CD4-positive, alpha-beta T cell treated with Interleukin-4 for 4 hours (primary cell): ENCODE data around the gene CFAP90.

Source experiments
- DNase-seq: peaks from one replicate; pipeline ENCODE4 v3.0.0-alpha.2; 2020

CFAP90 gene

DNA sequence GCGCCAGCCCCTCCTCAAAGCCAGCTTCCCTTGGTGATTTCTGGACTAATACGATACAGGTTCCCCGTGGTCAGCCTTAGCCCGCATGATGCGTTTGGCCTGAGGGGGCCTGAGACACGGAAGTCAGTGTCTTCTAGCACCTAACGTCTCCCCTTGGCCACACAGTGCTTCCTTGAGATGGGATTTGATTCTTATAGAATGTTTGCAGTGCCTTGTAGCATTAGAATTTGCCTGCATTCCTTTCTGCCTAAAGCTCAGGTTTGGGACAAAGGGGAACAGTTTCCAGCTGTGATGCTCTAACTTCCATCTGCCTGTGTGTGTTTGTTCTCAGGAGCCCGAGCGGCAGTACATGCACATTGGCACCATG lies 34.4 kb downstream of the CFAP90 start:
- DNase-seq = no peak

DNA sequence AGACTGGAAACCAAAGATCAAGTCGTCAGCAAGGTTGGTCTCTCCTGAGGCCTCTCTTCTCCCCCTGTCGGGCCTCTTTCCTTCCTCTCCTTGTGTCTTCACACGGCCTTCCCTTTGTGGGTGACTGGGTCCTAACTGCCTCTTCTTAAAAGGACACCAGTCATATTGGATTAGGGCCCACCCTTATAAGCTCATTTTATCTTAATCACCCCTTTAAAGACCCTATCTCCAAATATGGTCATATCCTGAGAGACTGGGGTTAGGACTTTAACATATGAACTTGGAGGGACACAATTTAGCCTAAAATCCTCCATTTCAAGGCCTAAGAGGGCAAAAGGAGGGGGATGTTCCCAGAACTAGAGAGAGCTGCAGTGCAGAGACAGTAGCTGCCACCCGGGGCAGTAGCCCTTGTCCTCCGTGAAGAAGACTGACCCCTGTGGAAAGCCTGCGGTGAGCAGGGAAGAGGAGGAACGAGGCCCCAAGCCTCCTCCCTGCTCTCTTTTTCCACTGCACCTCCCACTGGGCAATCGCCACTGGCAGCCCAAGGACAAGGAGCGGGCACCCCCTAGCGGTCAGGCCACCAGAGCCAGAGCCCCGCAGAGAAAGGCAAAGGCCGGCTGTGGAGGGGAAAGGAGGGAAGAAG lies 34.9 kb downstream of the CFAP90 start:
- peak; percentile 37 for DNase-seq

DNA sequence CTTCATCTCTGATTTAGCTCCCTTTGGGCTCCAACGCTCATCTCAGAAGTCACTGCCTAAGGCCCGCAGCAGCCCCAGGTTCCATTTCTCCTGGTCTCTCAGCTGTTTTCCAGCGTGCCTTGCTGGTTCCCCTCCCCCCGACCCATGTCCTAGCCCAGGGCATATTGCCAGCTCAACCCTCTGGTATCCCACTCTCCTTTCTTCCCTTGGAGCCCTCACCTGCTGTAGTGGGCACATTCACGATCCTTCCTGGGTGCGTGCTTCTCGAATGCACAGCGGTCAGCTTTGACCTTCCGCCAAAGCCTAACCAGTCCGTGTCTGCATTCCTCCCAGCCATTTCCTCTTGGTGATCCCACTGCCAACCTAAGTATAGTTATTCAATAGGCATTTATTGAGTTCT lies 36.1 kb downstream of the CFAP90 start:
- no peak for DNase-seq

DNA sequence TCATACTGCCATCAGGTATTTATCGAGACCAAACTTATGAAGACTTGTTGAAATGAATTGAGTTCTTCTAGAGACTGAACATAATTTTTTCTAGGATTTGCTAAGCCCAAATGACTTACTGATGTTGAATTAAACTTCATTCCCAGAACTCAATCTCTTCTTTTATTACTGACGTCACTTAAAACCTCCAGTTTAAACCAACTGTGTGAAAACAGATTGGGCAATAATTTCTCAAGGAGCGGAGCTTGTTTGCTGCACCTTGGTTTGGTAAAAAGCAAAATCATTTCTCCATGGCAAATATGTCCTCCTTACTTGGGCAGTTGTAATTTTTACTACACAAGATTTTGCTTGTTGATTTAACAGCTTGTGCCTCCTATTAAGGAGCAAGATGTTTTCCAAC lies 37.4 kb downstream of the CFAP90 start:
- DNase-seq = no peak

DNA sequence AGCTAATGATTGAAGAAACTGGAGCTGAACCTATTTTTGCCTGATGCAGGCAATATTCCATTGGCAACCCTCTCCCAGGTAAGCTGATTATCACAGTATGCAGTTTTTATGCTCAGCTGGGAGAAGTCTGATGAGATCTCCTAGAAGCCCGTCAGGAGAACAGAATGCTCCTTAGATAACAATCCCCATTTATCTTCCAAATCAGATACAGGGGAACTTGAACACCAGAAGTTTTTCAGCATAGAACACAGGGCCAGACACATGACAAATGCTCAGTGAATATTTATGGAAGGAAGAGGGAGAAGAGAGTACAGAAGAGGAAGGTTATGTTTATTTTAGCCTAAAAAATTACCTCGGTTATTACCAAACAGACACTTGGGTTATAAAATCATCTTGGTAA lies 37.9 kb downstream of the CFAP90 start:
- no peak for DNase-seq

DNA sequence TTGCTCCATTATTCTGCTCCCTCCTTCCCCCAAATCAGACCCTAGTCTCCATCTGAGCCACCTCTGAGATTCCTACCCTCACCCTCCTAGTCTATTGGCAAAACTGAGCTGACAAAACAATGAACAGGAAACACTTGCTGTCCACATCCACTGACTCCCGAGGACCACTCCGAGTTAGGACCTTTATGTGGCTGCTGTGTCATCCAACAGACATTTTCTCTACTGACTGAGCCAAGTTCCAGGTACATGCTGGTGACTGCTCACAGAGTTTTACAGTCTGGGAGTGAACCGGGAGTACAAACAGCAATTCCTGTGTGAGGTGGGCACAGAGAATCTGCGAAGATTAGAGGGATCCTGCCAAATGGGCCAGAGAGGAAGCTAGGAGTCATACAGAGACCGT lies 39.2 kb downstream of the CFAP90 start:
- no peak for DNase-seq

DNA sequence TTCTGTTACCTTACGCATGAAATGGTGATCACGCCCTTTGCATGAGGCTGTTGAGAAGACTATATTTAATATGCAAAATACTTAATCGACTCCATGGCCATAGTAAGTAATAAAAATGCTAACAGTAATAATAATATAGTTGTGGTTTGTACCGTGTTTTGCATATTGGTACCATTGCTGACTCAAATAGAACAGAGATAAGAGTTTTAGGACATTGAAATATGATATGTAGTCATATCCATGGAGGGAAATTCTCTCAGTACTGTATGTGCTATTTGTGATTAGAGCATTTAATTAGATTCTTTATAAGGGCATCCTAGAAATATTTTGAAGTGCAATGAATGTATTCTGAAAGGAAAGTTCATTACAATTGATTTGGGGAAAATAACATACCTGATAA lies 41.9 kb downstream of the CFAP90 start:
- DNase-seq = no peak

DNA sequence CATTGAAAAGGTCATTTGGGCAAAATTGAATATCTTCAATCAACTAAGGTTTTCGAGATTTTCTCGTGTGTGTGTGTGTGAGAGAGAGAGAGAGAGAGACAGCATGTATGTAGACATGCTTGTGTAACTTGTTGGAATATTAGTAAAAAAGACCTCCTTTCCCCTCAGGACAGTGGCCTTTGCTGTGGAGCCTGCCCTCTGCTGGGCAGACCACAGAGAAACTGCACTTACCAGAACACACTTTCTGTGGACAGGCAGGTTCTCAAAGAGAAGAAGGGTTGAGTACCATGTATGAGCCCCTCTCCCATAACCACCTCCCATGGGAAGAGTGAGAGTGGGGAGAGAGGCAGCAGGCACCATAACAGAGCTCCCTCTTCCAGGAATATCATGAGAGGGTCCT lies 45.6 kb downstream of the CFAP90 start:
- DNase-seq = no peak

DNA sequence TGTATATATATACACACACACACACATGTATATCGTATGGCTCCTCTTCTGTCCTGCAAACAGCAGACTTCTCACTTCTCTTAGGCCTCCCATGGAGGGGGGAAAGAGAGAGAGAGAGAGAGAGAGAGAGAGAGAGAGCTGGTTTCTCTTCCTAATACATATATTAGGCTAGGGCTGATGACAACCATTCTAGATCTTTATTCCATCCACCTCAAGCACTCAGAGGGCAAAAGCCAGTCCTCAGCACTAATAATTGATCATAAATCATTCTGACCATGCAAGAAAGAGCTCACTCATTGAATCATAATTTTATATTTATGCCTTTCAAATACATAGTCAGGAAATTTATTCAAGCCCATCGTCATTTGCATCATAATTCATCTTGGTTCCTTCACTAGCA lies 47.0 kb downstream of the CFAP90 start:
- DNase-seq = no peak

DNA sequence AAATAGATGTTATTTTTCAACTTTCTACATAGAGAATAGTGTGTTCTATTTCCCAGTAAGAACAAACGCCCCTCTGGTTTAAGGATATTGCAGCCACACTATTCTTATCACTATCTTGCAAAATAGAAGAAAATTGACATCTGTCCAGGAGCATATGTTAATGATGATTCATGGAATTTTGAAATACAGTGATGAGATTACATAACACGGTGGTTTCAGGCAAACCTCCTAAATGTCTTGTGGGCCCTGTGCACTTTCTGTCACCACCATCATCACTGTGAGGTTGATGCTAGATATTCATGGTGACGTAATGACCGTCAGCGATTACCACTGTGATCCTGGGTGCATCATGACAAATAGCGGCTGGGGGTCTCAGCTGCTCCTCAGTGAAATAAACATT lies 48.1 kb downstream of the CFAP90 start:
- DNase-seq = no peak

DNA sequence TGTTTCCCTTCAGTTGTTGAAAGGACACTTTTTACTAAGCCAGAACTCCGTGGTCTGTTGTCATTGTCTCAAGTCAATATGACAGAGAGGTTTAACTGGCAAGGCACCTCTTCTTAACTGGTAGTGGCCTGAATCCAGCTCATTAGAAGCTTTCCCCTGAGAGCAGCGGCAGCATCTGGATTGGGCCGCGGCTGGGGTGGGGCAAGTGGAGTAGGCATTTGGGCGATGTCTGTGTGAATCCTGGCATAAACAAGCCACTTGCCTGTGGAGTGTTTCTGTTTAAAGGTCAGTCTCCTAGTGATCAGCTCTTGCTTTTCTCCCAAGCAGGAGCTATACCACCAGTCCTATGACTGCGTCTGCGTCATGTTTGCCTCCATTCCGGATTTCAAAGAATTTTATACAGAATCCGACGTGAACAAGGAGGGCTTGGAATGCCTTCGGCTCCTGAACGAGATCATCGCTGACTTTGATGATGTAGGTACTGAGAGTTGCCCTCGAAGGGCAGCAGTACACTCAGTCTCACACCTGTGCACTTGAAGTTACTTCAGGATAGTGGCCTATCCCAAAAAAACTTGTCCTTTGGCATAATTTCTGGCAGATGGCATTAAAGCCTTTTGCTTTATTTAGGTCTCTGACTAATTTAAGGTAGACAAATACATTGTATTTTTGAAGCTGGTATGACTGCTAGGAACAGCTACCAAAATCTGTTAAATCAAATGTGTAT lies 48.9 kb downstream of the CFAP90 start:
- DNase-seq = no peak

DNA sequence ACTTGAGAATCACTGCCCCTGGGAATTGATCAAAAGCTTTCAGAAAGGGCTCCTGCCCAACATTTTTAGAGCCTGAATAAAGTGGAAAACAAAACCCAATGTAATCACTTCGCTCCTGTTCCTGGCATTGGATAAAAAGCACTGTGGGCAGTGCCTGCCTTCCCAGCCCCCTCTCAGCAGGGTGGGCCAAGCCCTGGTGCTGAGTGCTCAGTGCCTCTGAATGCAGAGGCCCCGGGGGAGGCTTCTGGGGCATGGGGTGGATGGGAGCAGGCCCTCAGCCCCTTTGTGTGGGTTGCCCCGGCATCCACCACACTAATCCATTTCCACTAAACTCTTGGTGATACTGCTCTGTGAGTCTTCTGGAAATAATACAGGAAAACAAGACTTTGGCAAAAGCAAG lies 55.6 kb downstream of the CFAP90 start:
- DNase-seq = no peak

DNA sequence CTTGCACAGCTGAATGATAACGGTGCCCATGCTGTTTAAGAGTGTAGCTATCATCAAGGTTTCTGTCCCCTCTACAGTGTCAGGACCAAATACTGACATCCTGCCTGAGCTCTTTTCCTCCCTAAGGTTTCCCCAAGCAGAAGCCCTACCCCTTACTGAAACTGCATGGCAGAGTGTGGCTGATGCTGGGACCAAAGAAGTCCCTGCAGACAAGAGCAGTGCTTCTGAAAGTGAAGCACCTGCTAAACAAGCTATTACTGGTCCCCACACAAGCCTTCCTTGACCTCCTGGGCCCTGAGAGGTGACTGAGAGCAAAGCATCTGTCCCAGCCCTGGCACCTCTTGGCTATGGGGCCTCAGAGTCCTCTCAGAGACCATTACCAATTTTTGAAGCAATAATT lies 56.1 kb downstream of the CFAP90 start:
- no peak for DNase-seq

DNA sequence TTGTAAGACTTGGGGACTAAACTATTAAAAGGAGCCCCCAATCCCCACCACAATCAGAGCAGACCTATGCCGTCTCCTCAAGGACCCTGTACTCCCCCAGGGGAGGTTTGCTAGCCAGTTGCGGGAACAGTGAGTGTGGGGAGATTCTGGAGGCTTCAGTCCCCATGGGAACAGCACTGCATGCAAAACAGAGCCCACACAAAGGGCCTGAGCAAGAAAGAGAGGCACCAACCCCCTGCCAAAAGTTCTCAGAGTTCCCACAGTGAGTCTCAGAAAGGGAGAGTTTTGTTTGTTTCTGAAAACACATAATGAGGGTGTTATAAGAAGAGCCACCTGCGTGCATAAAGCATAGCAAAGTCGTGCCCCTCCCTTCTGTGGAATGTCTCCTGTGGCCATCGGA lies 56.6 kb downstream of the CFAP90 start:
- DNase-seq = no peak

DNA sequence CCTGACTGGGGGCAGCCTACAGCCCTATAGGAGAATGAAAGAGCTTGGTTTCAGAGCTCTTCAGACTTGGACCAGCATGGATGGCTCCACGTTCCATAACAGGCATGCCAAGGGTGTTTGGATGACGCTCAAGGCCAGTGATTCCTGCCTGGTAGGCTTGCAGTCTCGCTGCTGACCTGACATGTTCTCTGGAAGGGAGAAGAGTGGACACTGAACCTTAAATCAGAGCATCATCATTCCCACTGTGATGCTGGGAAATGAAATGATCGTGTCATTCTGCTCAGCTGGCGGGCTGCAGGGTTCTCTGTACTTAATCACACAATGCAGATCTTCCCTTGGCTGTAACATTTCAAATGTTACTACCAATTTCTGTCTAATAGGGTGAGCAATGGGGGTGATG lies 57.0 kb downstream of the CFAP90 start:
- no peak for DNase-seq

DNA sequence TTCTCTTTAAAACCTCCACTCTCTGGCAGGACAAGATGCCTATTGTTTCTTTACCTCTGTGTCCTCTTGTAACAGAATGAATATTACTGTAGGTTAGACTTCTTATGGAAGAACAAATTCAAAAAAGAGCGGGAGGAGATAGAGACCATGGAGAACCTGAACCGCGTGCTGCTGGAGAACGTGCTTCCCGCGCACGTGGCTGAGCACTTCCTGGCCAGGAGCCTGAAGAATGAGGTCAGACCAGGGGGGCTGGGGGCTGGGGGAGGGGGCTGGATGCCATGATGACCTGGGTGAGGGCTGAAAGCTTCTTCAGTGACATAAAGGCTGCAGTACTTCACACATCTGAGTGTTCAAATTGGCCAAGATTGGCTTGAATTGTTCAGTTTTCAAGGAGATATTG lies 61.4 kb downstream of the CFAP90 start:
- DNase-seq = no peak

DNA sequence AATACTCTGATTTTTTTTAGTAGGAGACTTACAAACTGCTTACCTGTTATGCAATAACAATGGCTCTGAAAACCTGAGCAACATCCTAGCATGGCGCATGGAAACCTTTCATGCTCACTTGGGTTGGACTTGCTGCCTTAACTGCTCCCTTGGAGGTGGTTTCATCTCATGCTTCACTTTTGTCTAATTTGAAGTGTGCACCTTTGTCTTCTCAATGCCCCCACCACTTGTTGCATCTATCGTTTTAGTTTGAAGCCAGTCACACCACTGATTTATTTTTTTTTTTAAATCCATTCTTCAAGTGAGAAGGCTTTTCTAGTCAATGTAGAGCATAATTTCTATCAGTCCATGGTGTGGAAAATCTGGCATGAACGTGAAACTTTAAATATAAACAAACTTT lies 63.2 kb downstream of the CFAP90 start:
- no peak for DNase-seq

DNA sequence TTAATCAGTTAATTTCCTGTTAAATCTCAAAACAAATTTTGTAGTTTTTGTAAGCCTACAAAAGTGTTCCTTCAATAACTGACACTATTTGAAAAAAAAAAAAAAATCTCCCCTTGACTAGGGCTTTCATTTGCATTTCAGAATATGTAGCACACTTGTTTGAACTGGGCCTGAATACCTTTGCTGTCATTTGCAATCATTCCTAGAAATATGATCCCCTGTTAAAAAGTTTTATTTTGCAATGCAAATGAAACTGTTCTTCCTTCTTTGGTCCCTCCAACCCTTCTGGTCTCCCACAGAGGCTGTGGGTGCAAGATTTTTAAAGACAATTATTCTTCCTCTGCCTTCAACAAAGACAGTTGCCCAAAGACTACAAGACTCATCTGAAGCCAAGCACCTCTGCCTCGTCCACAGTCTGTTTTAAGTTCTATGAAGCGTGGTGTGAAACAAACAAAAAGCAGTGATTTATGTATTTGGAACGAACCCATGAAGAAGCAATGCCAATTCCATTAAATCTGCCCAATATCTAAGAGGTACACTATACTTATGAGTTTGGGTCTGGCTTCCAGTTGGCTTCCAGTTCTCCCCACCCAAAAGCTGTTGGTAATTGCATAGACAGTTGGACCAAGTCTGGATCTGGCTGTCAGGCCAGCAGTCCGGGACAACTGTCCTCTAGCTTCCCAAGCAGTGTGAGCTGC lies 66.1 kb downstream of the CFAP90 start:
- DNase-seq = no peak

DNA sequence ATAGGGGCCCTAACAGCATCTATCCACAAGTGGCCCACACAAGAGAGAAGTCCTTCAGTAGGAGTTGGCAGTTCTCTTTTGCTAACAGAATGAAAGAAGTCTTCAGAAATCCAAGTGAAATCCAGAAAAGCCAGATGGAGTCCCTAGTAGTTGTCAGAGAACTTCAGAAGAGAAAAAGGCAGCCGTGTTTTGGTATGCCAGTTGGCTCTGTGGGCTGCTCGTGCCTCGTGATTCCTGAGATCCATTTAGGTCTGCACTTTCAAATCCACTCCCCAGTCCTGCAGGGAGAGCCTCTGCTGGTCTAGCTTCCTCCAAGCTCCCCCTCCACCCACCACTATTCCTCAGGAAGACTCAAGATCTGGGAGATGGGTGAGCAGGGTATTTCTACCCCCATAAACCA lies 69.0 kb downstream of the CFAP90 start:
- no peak for DNase-seq
